HG02642 (cell line): ENCODE data around the gene GDF10.

ENCODE experiments used
- ATAC-seq: cut with Tn5 transposase; IDR thresholded peaks from one replicate; pipeline ENCODE4 v1.9.1; 2021; ENCODE audit warnings: mild to moderate bottlenecking; ENCODE audit not compliant: unreplicated experiment, poor library complexity

Gene GDF10

GRCh38 chr10:47311193-47311931 is 11.4 kb downstream of the GDF10 start:
- no peak for ATAC-seq

- ATAC-seq: peak; percentile 84
These were observed 12.1 kb downstream of the GDF10 start for GRCh38 chr10:47311932-47312662.

- no peak for ATAC-seq
These were observed 12.6 kb downstream of the GDF10 start for GRCh38 chr10:47312663-47312995.

GRCh38 chr10:47314416-47314970 is 14.5 kb downstream of the GDF10 start:
- no peak for ATAC-seq

- ATAC-seq: no peak
These were observed 15.4 kb downstream of the GDF10 start for GRCh38 chr10:47315421-47315820.

GRCh38 chr10:47316131-47316530 is 16.1 kb downstream of the GDF10 start:
- no peak for ATAC-seq

- no peak for ATAC-seq
These were observed 17.3 kb downstream of the GDF10 start for GRCh38 chr10:47317251-47317650.

GRCh38 chr10:47318706-47319105 is 18.7 kb downstream of the GDF10 start:
- no peak for ATAC-seq

- no peak for ATAC-seq
These were observed 19.8 kb downstream of the GDF10 start for GRCh38 chr10:47319784-47320183.

GRCh38 chr10:47320812-47321211 is 20.8 kb downstream of the GDF10 start:
- no peak for ATAC-seq

GRCh38 chr10:47321521-47322195 is 21.7 kb downstream of the GDF10 start:
- ATAC-seq: no peak

- ATAC-seq: no peak
These were observed 22.5 kb downstream of the GDF10 start, which contains the start of gene GDF2 for GRCh38 chr10:47322300-47323061. TSS of gene GDF2 (plus strand) at chr10:47322454. CDS start at chr10:47322669, 215 bp downstream.

GRCh38 chr10:47323087-47323486 is 23.1 kb downstream of the GDF10 start:
- no peak for ATAC-seq

- ATAC-seq: no peak
These were observed 23.8 kb downstream of the GDF10 start for GRCh38 chr10:47323636-47324296.

- no peak for ATAC-seq
These were observed 25.6 kb downstream of the GDF10 start for GRCh38 chr10:47325303-47326291.

- ATAC-seq: no peak
These were observed 26.4 kb downstream of the GDF10 start for GRCh38 chr10:47326306-47326926.

GRCh38 chr10:47326927-47327330 is 26.9 kb downstream of the GDF10 start:
- ATAC-seq: no peak

GRCh38 chr10:47329855-47330254 is 29.9 kb downstream of the GDF10 start:
- ATAC-seq: no peak
